Ishikawa (cell line): Measurements from ENCODE around the gene OSBPL10.

ENCODE experiments used
- CEBPB ChIP-seq: IDR thresholded peaks from 2 replicates; pipeline ENCODE4 v1.6.1; 2012
- CREB1 ChIP-seq: IDR thresholded peaks from 2 replicates; pipeline ENCODE4 v1.6.1; 2012; ENCODE audit warnings: low read depth
- EGR1 ChIP-seq: IDR thresholded peaks from 2 replicates; pipeline ENCODE4 v1.6.1; 2012
- EP300 ChIP-seq: IDR thresholded peaks from 2 replicates; pipeline ENCODE4 v1.6.1; 2012; ENCODE audit warnings: borderline replicate concordance
- RAD21 ChIP-seq: IDR thresholded peaks from 2 replicates; pipeline ENCODE4 v1.6.1; 2012; ENCODE audit warnings: low read depth
- TAF1 ChIP-seq: IDR thresholded peaks from 2 replicates; pipeline ENCODE4 v1.6.1; 2012; ENCODE audit warnings: low read depth, mild to moderate bottlenecking
- TCF12 ChIP-seq: IDR thresholded peaks from 2 replicates; pipeline ENCODE4 v1.6.1; 2012; ENCODE audit warnings: low read depth
- YY1 ChIP-seq: IDR thresholded peaks from 2 replicates; pipeline ENCODE4 v1.6.1; 2012; ENCODE audit warnings: low read depth
- TF ChIP-seq, protein P1 (sequence below): IDR thresholded peaks from 2 replicates; pipeline ENCODE4 v1.6.1; 2012

DNA sequence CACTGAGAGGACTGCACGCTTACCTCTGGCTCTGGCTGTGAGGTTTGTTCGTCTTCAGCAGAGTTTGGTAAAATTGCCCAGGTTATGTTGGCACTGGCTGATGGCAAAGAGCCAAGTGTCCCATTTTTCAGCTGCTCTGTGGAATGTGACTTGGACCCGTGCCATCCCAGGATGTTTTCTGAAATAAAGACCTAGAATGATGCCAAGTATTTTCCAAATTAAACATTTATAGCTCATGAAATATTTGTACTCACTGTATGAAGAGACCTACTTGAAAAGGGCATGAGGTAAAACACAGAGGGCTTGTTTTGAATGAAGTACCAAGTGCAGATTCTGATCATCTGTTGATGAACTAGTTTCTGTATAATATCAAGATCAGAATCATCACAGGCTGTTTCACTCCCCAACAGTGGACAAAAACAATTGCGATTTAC is 247.8 kb downstream of the OSBPL10 start:
- no peak for TF ChIP-seq EGR1
- no peak for TF ChIP-seq CEBPB
- TF ChIP-seq YY1 = no peak
- no peak for TF ChIP-seq CREB1
- TF ChIP-seq, protein P1, sequence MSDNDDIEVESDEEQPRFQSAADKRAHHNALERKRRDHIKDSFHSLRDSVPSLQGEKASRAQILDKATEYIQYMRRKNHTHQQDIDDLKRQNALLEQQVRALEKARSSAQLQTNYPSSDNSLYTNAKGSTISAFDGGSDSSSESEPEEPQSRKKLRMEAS = no peak
- no peak for TF ChIP-seq TAF1
- peak; percentile 57; the same call in 1 of the 2 replicates for TF ChIP-seq EP300
- 0 out of 2 replicates have a peak, but pooled peaks have one; percentile 1 for TF ChIP-seq RAD21
- TF ChIP-seq TCF12 = peak; percentile 68; the same call in 1 of the 2 replicates
